OCI-LY7 (cell line): Measurements from ENCODE around the gene CEACAM20.

Experiments
- EZH2phosphoT487 ChIP-seq: fragments of 200-600 bp; sonication (generic); IDR thresholded peaks from 2 replicates; pipeline ENCODE4 v1.6.1; 2018; ENCODE audit warnings: low read depth, borderline replicate concordance, mild to moderate bottlenecking, mixed run types, antibody characterized with exemption, low read length, moderate library complexity, mixed read lengths
- TF ChIP-seq, protein P1 (sequence below): fragments of 200-600 bp; sonication (generic); conservative IDR thresholded peaks from 2 replicates; pipeline ENCODE4 v1.5.1; 2014; ENCODE audit warnings: mild to moderate bottlenecking, antibody characterized with exemption, low read length, moderate library complexity, mixed read lengths

DNA sequence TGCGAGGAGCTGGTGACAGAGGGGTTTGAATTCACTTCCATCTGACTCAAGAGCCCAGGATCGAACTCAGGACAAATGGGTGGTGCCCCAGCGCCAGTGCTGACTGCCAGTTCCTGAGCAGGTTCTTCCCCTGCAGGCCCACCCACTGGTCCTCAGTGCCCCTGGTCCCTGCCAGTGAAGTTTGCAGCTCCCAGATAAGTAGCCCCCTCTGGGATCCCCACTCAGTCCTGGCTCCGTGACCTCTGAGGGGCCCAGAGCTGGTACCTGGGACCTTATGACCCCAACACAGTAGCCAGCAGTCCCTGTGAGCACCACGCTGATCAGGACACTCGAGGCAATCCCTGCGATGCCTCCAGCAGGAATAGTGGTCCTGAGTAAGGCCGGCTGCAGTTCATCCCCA is 11.3 kb upstream of the CEACAM20 start:
- TF ChIP-seq, protein P1, sequence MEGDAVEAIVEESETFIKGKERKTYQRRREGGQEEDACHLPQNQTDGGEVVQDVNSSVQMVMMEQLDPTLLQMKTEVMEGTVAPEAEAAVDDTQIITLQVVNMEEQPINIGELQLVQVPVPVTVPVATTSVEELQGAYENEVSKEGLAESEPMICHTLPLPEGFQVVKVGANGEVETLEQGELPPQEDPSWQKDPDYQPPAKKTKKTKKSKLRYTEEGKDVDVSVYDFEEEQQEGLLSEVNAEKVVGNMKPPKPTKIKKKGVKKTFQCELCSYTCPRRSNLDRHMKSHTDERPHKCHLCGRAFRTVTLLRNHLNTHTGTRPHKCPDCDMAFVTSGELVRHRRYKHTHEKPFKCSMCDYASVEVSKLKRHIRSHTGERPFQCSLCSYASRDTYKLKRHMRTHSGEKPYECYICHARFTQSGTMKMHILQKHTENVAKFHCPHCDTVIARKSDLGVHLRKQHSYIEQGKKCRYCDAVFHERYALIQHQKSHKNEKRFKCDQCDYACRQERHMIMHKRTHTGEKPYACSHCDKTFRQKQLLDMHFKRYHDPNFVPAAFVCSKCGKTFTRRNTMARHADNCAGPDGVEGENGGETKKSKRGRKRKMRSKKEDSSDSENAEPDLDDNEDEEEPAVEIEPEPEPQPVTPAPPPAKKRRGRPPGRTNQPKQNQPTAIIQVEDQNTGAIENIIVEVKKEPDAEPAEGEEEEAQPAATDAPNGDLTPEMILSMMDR, result no peak
- no peak for TF ChIP-seq EZH2phosphoT487
